ENCODE results near the gene VDR. TPM values are rescaled to one million over a fixed set of nuclear protein-coding genes. Genes with fewer than 3 reads are reported as not detected.

VDR gene
- total RNA-seq, 4 donors from 2014 or later: 0.26 to 2.0 (median 0.49) TPM

- Histone ChIP-seq H3K36me3 (no peaks in the 10 kb centered on the region), H3K9me3 (no peaks in the 10 kb centered on the region), H3K4me1 (peaks cover 6 to 60% of the 10 kb centered on the region in 2 donors), H3K4me3 (no peak overlapping the region), H3K27ac (peak overlapping the region in 1 of 2 donors; percentile 17), H3K27me3 (no peaks in the 10 kb centered on the region)
- DNase-seq: no peak
- intact Hi-C loops (cut with DNase I; ENCODE audit: low total_unique reads): no loop called here
- TF ChIP-seq CTCF (IDR thresholded peaks at IDR 0.05) (no peak), POLR2A (IDR thresholded peaks at IDR 0.05) (no peak)
These were observed 105.3 kb downstream of the VDR start for GRCh38 chr12:47799357-47799955.

DNA sequence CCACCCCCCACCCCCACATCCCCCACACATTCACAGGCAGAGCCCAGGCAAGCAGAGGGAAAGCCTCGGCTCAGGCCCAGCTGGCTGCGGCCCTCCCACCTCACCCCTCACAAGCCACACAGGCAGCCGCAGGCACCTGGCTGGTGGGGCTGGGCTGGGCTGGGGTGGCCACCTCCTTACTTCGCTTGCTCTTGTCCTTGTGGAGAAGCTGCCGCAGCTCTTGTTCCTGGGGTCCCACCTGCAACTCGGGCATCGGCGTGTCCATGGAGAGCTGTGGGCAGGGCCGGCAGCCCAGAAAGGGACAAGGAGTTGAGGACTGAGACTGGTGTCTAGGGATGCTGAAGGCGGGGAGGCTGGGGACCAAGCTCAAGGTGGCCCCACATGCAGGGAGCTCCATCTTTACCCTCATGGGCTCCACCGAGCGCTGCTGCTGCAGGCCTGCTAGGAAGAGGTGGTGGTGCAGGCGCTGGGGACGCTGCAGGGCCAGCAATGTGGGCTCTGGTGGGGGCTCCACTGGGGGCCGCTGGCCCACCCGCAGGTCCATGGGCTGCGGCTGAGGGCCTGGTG is 106.3 kb downstream of the VDR start:
- DNase-seq: no peak
- TF ChIP-seq POLR2A (IDR thresholded peaks at IDR 0.05) (no peak), CTCF (IDR thresholded peaks at IDR 0.05) (no peak)
- Histone ChIP-seq H3K4me3 (no peak overlapping the region), H3K4me1 (peaks cover 6 to 50% of the 10 kb centered on the region in 2 donors), H3K36me3 (no peaks in the 10 kb centered on the region), H3K27ac (peak overlapping the region; percentile 26 to 41), H3K9me3 (no peaks in the 10 kb centered on the region), H3K27me3 (no peaks in the 10 kb centered on the region)
- intact Hi-C loops (cut with DNase I; ENCODE audit: low total_unique reads): no loop called here

GRCh38 chr12:47797441-47797840 is 107.4 kb downstream of the VDR start:
- peak overlapping the region in 1 of 2 donors; percentile 41 for H3K27ac ChIP-seq
- H3K9me3 ChIP-seq: no peaks in the 10 kb centered on the region
- TF ChIP-seq POLR2A (IDR thresholded peaks at IDR 0.05): no peak
- TF ChIP-seq CTCF (IDR thresholded peaks at IDR 0.05): peak in 3 of 4 experiments; percentile 11 to 33 (median 28)
- H3K4me1 ChIP-seq: peaks cover 5 to 40% of the 10 kb centered on the region in 2 donors
- no peak overlapping the region for H3K4me3 ChIP-seq
- H3K36me3 ChIP-seq: no peaks in the 10 kb centered on the region
- DNase-seq: no peak
- intact Hi-C loops (cut with DNase I; ENCODE audit: low total_unique reads): no loop called here
- H3K27me3 ChIP-seq: no peaks in the 10 kb centered on the region

DNA sequence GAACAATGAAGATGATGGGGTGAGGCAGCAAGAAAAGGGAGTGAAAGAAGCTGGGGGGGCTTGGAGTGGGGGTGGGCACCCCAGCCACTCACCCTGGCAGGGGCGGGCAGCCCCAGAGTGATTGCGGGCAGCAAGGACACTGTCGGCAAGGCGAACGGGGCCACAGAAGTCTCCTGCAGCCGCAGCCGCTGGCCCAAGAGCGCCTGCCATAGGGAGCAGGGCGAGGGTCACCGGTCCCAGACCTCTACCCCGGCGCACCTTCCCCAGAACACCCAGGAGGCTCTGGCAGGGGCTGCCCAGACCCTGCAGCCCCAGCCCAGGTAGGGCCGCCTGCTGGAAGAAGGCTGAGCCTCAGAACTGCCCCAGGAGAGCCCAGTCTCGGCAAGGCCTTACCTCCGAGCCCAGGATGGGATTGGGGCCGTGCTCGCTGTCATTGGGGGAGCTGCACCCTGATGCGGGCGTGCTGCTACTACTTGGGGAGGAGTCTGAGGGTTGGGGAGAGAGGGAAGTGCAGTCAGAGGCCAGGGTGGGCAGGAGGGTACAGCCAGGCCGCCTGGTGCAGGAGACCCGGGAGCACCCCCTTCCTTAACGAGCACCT is 108.9 kb downstream of the VDR start:
- Histone ChIP-seq H3K27ac (no peak overlapping the region), H3K9me3 (no peaks in the 10 kb centered on the region), H3K4me1 (peaks cover 0 to 27% of the 10 kb centered on the region in 2 donors), H3K4me3 (no peak overlapping the region), H3K27me3 (no peaks in the 10 kb centered on the region), H3K36me3 (no peaks in the 10 kb centered on the region)
- DNase-seq: no peak
- TF ChIP-seq CTCF (IDR thresholded peaks at IDR 0.05) (no peak), POLR2A (IDR thresholded peaks at IDR 0.05) (no peak)
- intact Hi-C loops (cut with DNase I; ENCODE audit: low total_unique reads): no loop called here

- no peaks in the 10 kb centered on the region for H3K36me3 ChIP-seq
- no peaks in the 10 kb centered on the region for H3K9me3 ChIP-seq
- DNase-seq: no peak
- no peak for TF ChIP-seq CTCF (IDR thresholded peaks at IDR 0.05)
- TF ChIP-seq POLR2A (IDR thresholded peaks at IDR 0.05): no peak
- no peak overlapping the region for H3K27ac ChIP-seq
- H3K27me3 ChIP-seq: no peaks in the 10 kb centered on the region
- H3K4me1 ChIP-seq: peaks cover 0 to 22% of the 10 kb centered on the region in 2 donors
- intact Hi-C loops (cut with DNase I; ENCODE audit: low total_unique reads): no loop called here
- no peak overlapping the region for H3K4me3 ChIP-seq
These were observed 109.5 kb downstream of the VDR start for GRCh38 chr12:47795121-47795813.

Data from uterus (tissue), 4 donors.